HCT116 (cell line): ENCODE measurements around the gene MRGPRE. TPM values are rescaled to one million over a fixed set of nuclear protein-coding genes. Genes with fewer than 3 reads are reported as not detected.

ENCODE experiments used
- ATAC-seq: fragments of 200-7000 bp; cut with Tn5 transposase; 2 replicates; pipeline ENCODE4 v1.9.1; 2020; ENCODE audit warnings: mild to moderate bottlenecking, moderate library complexity
- BruUV-seq: library from RNA; stranded (reverse); fragments of 400-500 nt; replicated peaks from 2 replicates; lab custom pipeline; 2021; lab: Mats Ljungman, UMichigan
- CTCF ChIA-PET: fragments of 300-600 bp; sonication (Branson Sonifier 250); formaldehyde crosslinking; loops from one replicate; lab custom pipeline; 2021; ENCODE audit warnings: antibody characterized with exemption; lab: Charles Lee
- POLR2A ChIA-PET: fragments of 300-600, 350-600 bp; sonication (Branson Sonifier 250); formaldehyde crosslinking; loops from one replicate; lab custom pipeline; 2021; ENCODE audit warnings: antibody characterized with exemption; lab: Charles Lee
- RAD21 ChIA-PET, 2 experiments: fragments of 300-600 bp; sonication (Branson Sonifier 250); formaldehyde crosslinking; loops; one replicate each; lab custom pipeline; 2023; ENCODE audit warnings: low total read pairs in 2 of 2; ENCODE audit not compliant: uncharacterized antibody in 2 of 2, unreplicated experiment in 2 of 2, low non-redundant PET in 1 of 2; lab: Charles Lee
- DNase-seq: peaks from one replicate; pipeline ENCODE4 v3.0.0-alpha.2; 2010; ENCODE audit warnings: low read depth, low spot score
- H2AFZ ChIP-seq: fragments of 200-600 bp; shearing (Covaris generic), sonication (generic); 2 replicates; pipeline ENCODE4 v1.6.1; 2017; ENCODE audit warnings: low read depth, mixed run types, mixed read lengths, antibody characterized with exemption, low read length; ENCODE audit not compliant: poor library complexity, severe bottlenecking
- H3K27ac ChIP-seq: 2 replicates; pipeline ENCODE4 v1.5.1; 2012; ENCODE audit warnings: low read depth, low read length
- H3K27me3 ChIP-seq: fragments of 200-600 bp; sonication (generic); 2 replicates; pipeline ENCODE4 v1.6.1; 2016; ENCODE audit warnings: mixed run types, low read length, mixed read lengths; ENCODE audit not compliant: insufficient read depth
- H3K36me3 ChIP-seq, 2 experiments: fragments of 200-500 bp in 1 of 2; fragments of 200-600 bp in 1 of 2; sonication (Bioruptor generic) in 1 of 2; sonication (generic) in 1 of 2; 2 replicates each; pipeline versions ENCODE4 v1.5.1 to v1.6.1; 2014 to 2016; ENCODE audit warnings: low read length in 2 of 2, inconsistent platforms in 1 of 2, mixed read lengths in 1 of 2, mixed run types in 1 of 2; ENCODE audit not compliant: insufficient read depth in 2 of 2, control insufficient read depth in 1 of 2
- H3K4me1 ChIP-seq, 2 experiments: fragments of 200-600 bp in 1 of 2; sonication (generic) in 1 of 2; 2 replicates each; pipeline versions ENCODE4 v1.5.1 to v1.6.1; 2012 to 2017; ENCODE audit warnings: low read length in 2 of 2, inconsistent platforms in 1 of 2, mild to moderate bottlenecking in 1 of 2, mixed read lengths in 1 of 2, mixed run types in 1 of 2, moderate library complexity in 1 of 2; ENCODE audit not compliant: insufficient read depth in 2 of 2, control insufficient read depth in 1 of 2
- H3K4me2 ChIP-seq: fragments of 200-600 bp; sonication (generic); 2 replicates; pipeline ENCODE4 v1.6.1; 2017; ENCODE audit warnings: mixed run types, low read length, mixed read lengths
- H3K4me3 ChIP-seq, 2 experiments: fragments of 200-600 bp in 1 of 2; sonication (generic) in 1 of 2; replicated peaks in 1 of 2; 2 replicates each; pipeline ENCODE4 v1.5.1; 2011 to 2016; ENCODE audit warnings: low read length in 2 of 2, control low read depth in 1 of 2, low read depth in 1 of 2, mild to moderate bottlenecking in 1 of 2, mixed read lengths in 1 of 2, mixed run types in 1 of 2
- H3K79me2 ChIP-seq: fragments of 200-600 bp; sonication (generic); 2 replicates; pipeline ENCODE4 v1.6.1; 2017; ENCODE audit warnings: mild to moderate bottlenecking, mixed run types, low read length, moderate library complexity, mixed read lengths; ENCODE audit not compliant: insufficient read depth
- H3K9ac ChIP-seq: fragments of 200-600 bp; sonication (generic); 2 replicates; pipeline ENCODE4 v1.6.1; 2016; ENCODE audit warnings: low read length, mixed read lengths
- H3K9me2 ChIP-seq: fragments of 200-600 bp; sonication (generic), shearing (Covaris generic); 2 replicates; pipeline ENCODE4 v1.6.1; 2017; ENCODE audit warnings: mixed run types, mild to moderate bottlenecking, moderate library complexity; ENCODE audit not compliant: insufficient read depth
- H3K9me3 ChIP-seq, 2 experiments: fragments of 200-500 bp in 1 of 2; fragments of 200-600 bp in 1 of 2; sonication (Bioruptor generic) in 1 of 2; sonication (generic) in 1 of 2; 2 replicates each; pipeline ENCODE4 v1.6.1; 2014 to 2017; ENCODE audit warnings: low read length in 2 of 2, mixed read lengths in 2 of 2, inconsistent platforms in 1 of 2, low read depth in 1 of 2, mild to moderate bottlenecking in 1 of 2, mixed run types in 1 of 2, moderate library complexity in 1 of 2; ENCODE audit not compliant: control insufficient read depth in 1 of 2, insufficient read depth in 1 of 2
- H4K20me1 ChIP-seq: fragments of 200-600 bp; sonication (generic), shearing (Covaris generic); 2 replicates; pipeline ENCODE4 v1.6.1; 2017; ENCODE audit warnings: mixed run types, mild to moderate bottlenecking, moderate library complexity; ENCODE audit not compliant: insufficient read depth
- EGR1 ChIP-seq: IDR thresholded peaks from 2 replicates; pipeline ENCODE4 v1.6.1; 2012; ENCODE audit warnings: low read depth
- ELF1 ChIP-seq: IDR thresholded peaks from 2 replicates; pipeline ENCODE4 v1.6.1; 2012; ENCODE audit warnings: low read depth, borderline replicate concordance
- EZH2 ChIP-seq: fragments of 200-600 bp; sonication (generic); IDR thresholded peaks from 2 replicates; pipeline ENCODE4 v1.6.1; 2017; ENCODE audit warnings: antibody characterized with exemption, mixed run types
- EZH2phosphoT487 ChIP-seq: fragments of 200-600 bp; IDR thresholded peaks from 2 replicates; pipeline ENCODE4 v1.6.1; 2018; ENCODE audit warnings: antibody characterized with exemption, borderline replicate concordance
- JUND ChIP-seq: IDR thresholded peaks from 2 replicates; pipeline ENCODE4 v1.6.1; 2012
- POLR2A ChIP-seq: IDR thresholded peaks from 2 replicates; pipeline ENCODE4 v1.7.0; 2011; ENCODE audit warnings: borderline replicate concordance; ENCODE audit not compliant: insufficient read depth, insufficient read length; ENCODE audit errors: extremely low read depth
- POLR2AphosphoS5 ChIP-seq: IDR thresholded peaks from 2 replicates; pipeline ENCODE4 v1.6.1; 2011; ENCODE audit warnings: mild to moderate bottlenecking, low read depth, low read length, moderate library complexity
- RAD21 ChIP-seq: IDR thresholded peaks from 2 replicates; pipeline ENCODE4 v1.6.1; 2012; ENCODE audit warnings: low read depth, mild to moderate bottlenecking
- SIN3A ChIP-seq: IDR thresholded peaks from 2 replicates; pipeline ENCODE4 v1.6.1; 2012; ENCODE audit warnings: low read depth
- SP1 ChIP-seq: IDR thresholded peaks from 2 replicates; pipeline ENCODE4 v1.6.1; 2012; ENCODE audit warnings: low read depth
- SRF ChIP-seq: IDR thresholded peaks from 2 replicates; pipeline ENCODE4 v1.6.1; 2012; ENCODE audit warnings: low read depth
- TCF7L2 ChIP-seq: IDR thresholded peaks from 2 replicates; pipeline ENCODE4 v1.7.0; 2011; ENCODE audit warnings: borderline replicate concordance, inconsistent platforms; ENCODE audit not compliant: insufficient read depth, insufficient read length; ENCODE audit errors: extremely low read depth
- YY1 ChIP-seq: IDR thresholded peaks from 2 replicates; pipeline ENCODE4 v1.6.1; 2011; ENCODE audit warnings: low read length, low read depth, moderate library complexity, mild to moderate bottlenecking; ENCODE audit not compliant: insufficient replicate concordance; ENCODE audit errors: extremely low read depth
- ZFX ChIP-seq: fragments of 450-650 bp; IDR thresholded peaks from 2 replicates; pipeline ENCODE4 v1.6.1; 2017
- ZNF274 ChIP-seq: fragments of 200-500 bp; sonication (Bioruptor generic); IDR thresholded peaks from 2 replicates; pipeline ENCODE4 v1.6.1; 2014; ENCODE audit warnings: mild to moderate bottlenecking, low read depth, low read length, inconsistent platforms
- intact Hi-C: fragments of 100-400 bp; cut with micrococcal nuclease; formaldehyde crosslinking; loops from 2 replicates; pipeline ENCODE4 v1.10.0; 2022
- total RNA-seq: library from RNA; stranded (reverse); gene quantifications from one replicate; pipeline ENCODE4 v1.2.1, GENCODE V29; 2021; ENCODE audit not compliant: unreplicated experiment
- TF ChIP-seq, protein P1 (sequence below): IDR thresholded peaks from 2 replicates; pipeline ENCODE4 v1.6.1; 2011; ENCODE audit warnings: mild to moderate bottlenecking, low read length, moderate library complexity; ENCODE audit not compliant: insufficient replicate concordance; ENCODE audit errors: extremely low read depth
- TF ChIP-seq, protein P2 (sequence below), 3 experiments: fragments of 200-600 bp in 1 of 3; sonication (generic) in 1 of 3; IDR thresholded peaks in 2 of 3; conservative IDR thresholded peaks in 1 of 3; 2 replicates each; pipeline ENCODE4 v1.5.1; 2012 to 2017; ENCODE audit warnings: low read depth in 2 of 3, low read length in 2 of 3, antibody characterized with exemption in 1 of 3, borderline replicate concordance in 1 of 3, control low read depth in 1 of 3, mild to moderate bottlenecking in 1 of 3, mixed read lengths in 1 of 3, mixed run types in 1 of 3, moderate library complexity in 1 of 3; ENCODE audit not compliant: insufficient read depth in 1 of 3
- TF ChIP-seq, protein P3 (sequence below): IDR thresholded peaks from 2 replicates; pipeline ENCODE4 v1.6.1; 2012

MRGPRE gene
- total RNA-seq, 1 experiment from 2014 or later: not detected

DNA sequence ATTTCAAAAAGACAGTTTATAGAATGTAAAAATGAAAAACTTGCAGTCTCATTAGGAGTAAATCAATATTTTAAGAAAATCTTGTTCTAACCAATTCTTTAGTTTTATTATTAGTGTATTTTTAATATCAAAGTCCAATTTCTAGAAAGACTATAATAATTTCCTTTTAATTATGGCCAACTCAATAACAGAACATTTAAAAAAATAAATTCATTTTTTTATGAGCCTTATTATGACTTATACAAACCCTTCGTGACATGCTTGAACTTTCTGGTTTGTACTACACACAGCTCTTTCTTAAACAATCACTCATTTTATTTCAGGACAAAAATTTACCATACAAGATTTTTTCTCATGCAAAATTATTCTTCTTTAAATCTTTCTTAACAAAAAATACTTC lies 11.7 kb upstream of the MRGPRE start:
- no peaks in the 10 kb centered on the region for H3K9me2 ChIP-seq
- H3K36me3 ChIP-seq: no peaks in the 10 kb centered on the region
- no peak overlapping the region for H3K9ac ChIP-seq
- no peaks in the 10 kb centered on the region for H3K9me3 ChIP-seq
- H3K27ac ChIP-seq: no peak overlapping the region
- intact Hi-C loops: no loop called here
- H2AFZ ChIP-seq: no peak overlapping the region
- TF ChIP-seq RAD21 (no peak), EZH2phosphoT487 (no peak), TCF7L2 (no peak), POLR2A (no peak), EZH2 (no peak), ZNF274 (no peak), ELF1 (no peak), SRF (no peak), ZFX (no peak), SIN3A (no peak), YY1 (no peak), POLR2AphosphoS5 (no peak), EGR1 (no peak), JUND (no peak), SP1 (no peak)
- TF ChIP-seq, protein P1, sequence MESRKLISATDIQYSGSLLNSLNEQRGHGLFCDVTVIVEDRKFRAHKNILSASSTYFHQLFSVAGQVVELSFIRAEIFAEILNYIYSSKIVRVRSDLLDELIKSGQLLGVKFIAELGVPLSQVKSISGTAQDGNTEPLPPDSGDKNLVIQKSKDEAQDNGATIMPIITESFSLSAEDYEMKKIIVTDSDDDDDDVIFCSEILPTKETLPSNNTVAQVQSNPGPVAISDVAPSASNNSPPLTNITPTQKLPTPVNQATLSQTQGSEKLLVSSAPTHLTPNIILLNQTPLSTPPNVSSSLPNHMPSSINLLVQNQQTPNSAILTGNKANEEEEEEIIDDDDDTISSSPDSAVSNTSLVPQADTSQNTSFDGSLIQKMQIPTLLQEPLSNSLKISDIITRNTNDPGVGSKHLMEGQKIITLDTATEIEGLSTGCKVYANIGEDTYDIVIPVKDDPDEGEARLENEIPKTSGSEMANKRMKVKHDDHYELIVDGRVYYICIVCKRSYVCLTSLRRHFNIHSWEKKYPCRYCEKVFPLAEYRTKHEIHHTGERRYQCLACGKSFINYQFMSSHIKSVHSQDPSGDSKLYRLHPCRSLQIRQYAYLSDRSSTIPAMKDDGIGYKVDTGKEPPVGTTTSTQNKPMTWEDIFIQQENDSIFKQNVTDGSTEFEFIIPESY: no peak
- TF ChIP-seq, protein P2, sequence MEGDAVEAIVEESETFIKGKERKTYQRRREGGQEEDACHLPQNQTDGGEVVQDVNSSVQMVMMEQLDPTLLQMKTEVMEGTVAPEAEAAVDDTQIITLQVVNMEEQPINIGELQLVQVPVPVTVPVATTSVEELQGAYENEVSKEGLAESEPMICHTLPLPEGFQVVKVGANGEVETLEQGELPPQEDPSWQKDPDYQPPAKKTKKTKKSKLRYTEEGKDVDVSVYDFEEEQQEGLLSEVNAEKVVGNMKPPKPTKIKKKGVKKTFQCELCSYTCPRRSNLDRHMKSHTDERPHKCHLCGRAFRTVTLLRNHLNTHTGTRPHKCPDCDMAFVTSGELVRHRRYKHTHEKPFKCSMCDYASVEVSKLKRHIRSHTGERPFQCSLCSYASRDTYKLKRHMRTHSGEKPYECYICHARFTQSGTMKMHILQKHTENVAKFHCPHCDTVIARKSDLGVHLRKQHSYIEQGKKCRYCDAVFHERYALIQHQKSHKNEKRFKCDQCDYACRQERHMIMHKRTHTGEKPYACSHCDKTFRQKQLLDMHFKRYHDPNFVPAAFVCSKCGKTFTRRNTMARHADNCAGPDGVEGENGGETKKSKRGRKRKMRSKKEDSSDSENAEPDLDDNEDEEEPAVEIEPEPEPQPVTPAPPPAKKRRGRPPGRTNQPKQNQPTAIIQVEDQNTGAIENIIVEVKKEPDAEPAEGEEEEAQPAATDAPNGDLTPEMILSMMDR (IDR thresholded peaks at IDR 0.05 in 2 of 3, conservative IDR thresholded peaks at IDR 0.05 in 1 of 3; ENCODE audit: borderline replicate concordance in 1 of 3, insufficient read depth in 1 of 3, low read depth in 2 of 3, low read length in 2 of 3): no peak
- TF ChIP-seq, protein P3, sequence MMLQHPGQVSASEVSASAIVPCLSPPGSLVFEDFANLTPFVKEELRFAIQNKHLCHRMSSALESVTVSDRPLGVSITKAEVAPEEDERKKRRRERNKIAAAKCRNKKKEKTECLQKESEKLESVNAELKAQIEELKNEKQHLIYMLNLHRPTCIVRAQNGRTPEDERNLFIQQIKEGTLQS: no peak
- no peaks in the 10 kb centered on the region for H4K20me1 ChIP-seq
- ChIA-PET CTCF (no interaction called here), RAD21 (no interaction called here), POLR2A (no interaction called here)
- H3K27me3 ChIP-seq: no peaks in the 10 kb centered on the region
- no TSS peak for BruUV-seq
- DNase-seq (no peak), ATAC-seq (no peak)
- no peak overlapping the region for H3K4me3 ChIP-seq
- H3K79me2 ChIP-seq: no peaks in the 10 kb centered on the region
- H3K4me1 ChIP-seq: no peaks in the 10 kb centered on the region
- H3K4me2 ChIP-seq: no peak overlapping the region
